Panc1 (cell line): ENCODE measurements around the gene CTNNA1. TPM values are rescaled to one million over a fixed set of nuclear protein-coding genes. Genes with fewer than 3 reads are reported as not detected.

Experiments used
- ATAC-seq: fragments of 200-7000 bp; cut with Tn5 transposase; 2 replicates; pipeline ENCODE4 v1.9.1; 2020; ENCODE audit warnings: mild to moderate bottlenecking, moderate library complexity
- BruUV-seq: library from RNA; stranded (reverse); fragments of 400-500 nt; replicated peaks from 2 replicates; lab custom pipeline; 2021; lab: Mats Ljungman, UMichigan
- CTCF ChIA-PET: fragments of 300-600 bp; sonication (Branson Sonifier 250); formaldehyde crosslinking; loops from one replicate; lab custom pipeline; 2022; ENCODE audit warnings: antibody characterized with exemption; lab: Charles Lee
- POLR2A ChIA-PET: fragments of 300-600 bp; sonication (Branson Sonifier 250); formaldehyde crosslinking; loops from one replicate; lab custom pipeline; 2022; ENCODE audit warnings: antibody characterized with exemption; lab: Charles Lee
- DNase-seq: peaks from one replicate; pipeline ENCODE4 v3.0.0-alpha.2; 2010; ENCODE audit warnings: low read depth, low spot score
- H3K27ac ChIP-seq: 2 replicates; pipeline ENCODE4 v1.5.1; 2011; ENCODE audit warnings: mild to moderate bottlenecking, low read length, inconsistent platforms
- H3K27me3 ChIP-seq: fragments of 200-500 bp; sonication (Bioruptor generic); 2 replicates; pipeline ENCODE4 v1.6.0; 2014; ENCODE audit warnings: low read length, inconsistent platforms; ENCODE audit not compliant: control insufficient read depth, insufficient read depth
- H3K36me3 ChIP-seq: fragments of 200-500 bp; sonication (Bioruptor generic); 2 replicates; pipeline ENCODE4 v1.5.1; 2014; ENCODE audit warnings: inconsistent platforms, mild to moderate bottlenecking, low read length, moderate library complexity; ENCODE audit not compliant: control insufficient read depth, insufficient read depth
- H3K4me1 ChIP-seq: 2 replicates; pipeline ENCODE4 v1.5.1; 2011; ENCODE audit warnings: inconsistent platforms, mild to moderate bottlenecking, low read length, moderate library complexity; ENCODE audit not compliant: control insufficient read depth, insufficient read depth
- H3K4me3 ChIP-seq, 2 experiments: 2 replicates each; pipeline ENCODE4 v1.5.1; 2011 to 2012; ENCODE audit warnings: low read depth in 2 of 2, low read length in 2 of 2, mild to moderate bottlenecking in 2 of 2, inconsistent platforms in 1 of 2, moderate library complexity in 1 of 2
- H3K9me3 ChIP-seq: fragments of 200-500 bp; sonication (Bioruptor generic); 2 replicates; pipeline ENCODE4 v1.5.1; 2014; ENCODE audit warnings: low read depth, mild to moderate bottlenecking, inconsistent platforms, low read length, moderate library complexity; ENCODE audit not compliant: control insufficient read depth, insufficient read depth
- POLR2AphosphoS5 ChIP-seq: IDR thresholded peaks from 2 replicates; pipeline ENCODE4 v1.6.1; 2012; ENCODE audit warnings: mild to moderate bottlenecking, low read depth, low read length, moderate library complexity
- SIN3A ChIP-seq: IDR thresholded peaks from 2 replicates; pipeline ENCODE4 v1.6.1; 2012; ENCODE audit warnings: low read depth, mild to moderate bottlenecking, low read length, moderate library complexity, borderline replicate concordance; ENCODE audit not compliant: insufficient read depth
- TCF7L2 ChIP-seq: IDR thresholded peaks from 2 replicates; pipeline ENCODE4 v1.6.1; 2011; ENCODE audit warnings: mild to moderate bottlenecking, low read depth, low read length, inconsistent platforms
- in situ Hi-C: cut with HindIII; loops from 2 replicates; pipeline ENCODE4 v1.10.0; 2016; ENCODE audit warnings: low sequenced_read_pairs, low pct_unique_long_range_greater_than_20kb
- intact Hi-C: fragments of 100-400 bp; cut with micrococcal nuclease; formaldehyde crosslinking; loops from one replicate; pipeline ENCODE4 v1.10.0; 2022; ENCODE audit not compliant: unreplicated experiment
- total RNA-seq: library from RNA; stranded (reverse); gene quantifications from one replicate; pipeline ENCODE4 v1.2.1, GENCODE V29; 2021; ENCODE audit not compliant: unreplicated experiment
- TF ChIP-seq, protein P1 (sequence below): fragments of 450-650 bp; IDR thresholded peaks from 2 replicates; pipeline ENCODE4 v1.5.1; 2017; ENCODE audit warnings: mild to moderate bottlenecking
- TF ChIP-seq, protein P2 (sequence below), 2 experiments: IDR thresholded peaks; 2 replicates each; pipeline ENCODE4 v1.6.1; 2011 to 2012; ENCODE audit warnings: low read depth in 2 of 2, control low read depth in 1 of 2, low read length in 1 of 2, mild to moderate bottlenecking in 1 of 2, moderate library complexity in 1 of 2; ENCODE audit not compliant: insufficient read depth in 1 of 2

The CTNNA1 gene
- total RNA-seq, 1 experiment from 2014 or later = 298 TPM

DNA sequence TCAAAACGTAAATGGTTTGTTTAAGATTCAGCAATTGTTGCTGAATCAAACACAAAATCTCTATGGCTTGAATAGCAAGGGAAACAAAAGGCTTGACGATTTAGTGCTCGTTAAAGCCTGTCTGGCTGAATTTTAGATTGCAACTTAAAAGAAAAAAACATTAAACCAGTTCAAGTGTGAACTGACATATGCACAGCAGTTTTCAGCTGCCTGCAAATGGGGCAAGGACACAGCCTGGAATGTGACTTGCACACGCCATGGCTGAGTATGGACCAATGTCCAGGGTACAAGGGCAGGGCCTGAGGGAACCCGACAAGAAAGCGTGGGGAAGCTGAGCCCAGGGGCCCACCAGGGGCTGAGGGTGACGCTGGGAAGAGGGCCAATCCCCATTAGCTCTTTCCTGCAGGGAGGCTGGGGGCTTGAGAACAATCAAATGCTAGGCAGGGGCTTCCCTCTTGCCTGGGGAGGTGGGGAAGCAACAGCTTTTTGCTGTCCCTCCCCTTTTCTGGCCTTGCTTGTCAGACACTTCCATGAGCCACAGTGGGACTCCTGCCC is 211.5 kb downstream of the CTNNA1 start:
- in situ Hi-C loops (no loop called here), intact Hi-C loops (no loop called here)
- no peaks in the 10 kb centered on the region for H3K27me3 ChIP-seq
- no peak overlapping the region for H3K4me3 ChIP-seq
- ChIA-PET CTCF (no interaction called here), POLR2A (no interaction called here)
- BruUV-seq = no TSS peak
- H3K36me3 ChIP-seq = no peaks in the 10 kb centered on the region
- no peaks in the 10 kb centered on the region for H3K4me1 ChIP-seq
- no peaks in the 10 kb centered on the region for H3K9me3 ChIP-seq
- TF ChIP-seq TCF7L2 (no peak), SIN3A (no peak), POLR2AphosphoS5 (no peak)
- TF ChIP-seq, protein P1, sequence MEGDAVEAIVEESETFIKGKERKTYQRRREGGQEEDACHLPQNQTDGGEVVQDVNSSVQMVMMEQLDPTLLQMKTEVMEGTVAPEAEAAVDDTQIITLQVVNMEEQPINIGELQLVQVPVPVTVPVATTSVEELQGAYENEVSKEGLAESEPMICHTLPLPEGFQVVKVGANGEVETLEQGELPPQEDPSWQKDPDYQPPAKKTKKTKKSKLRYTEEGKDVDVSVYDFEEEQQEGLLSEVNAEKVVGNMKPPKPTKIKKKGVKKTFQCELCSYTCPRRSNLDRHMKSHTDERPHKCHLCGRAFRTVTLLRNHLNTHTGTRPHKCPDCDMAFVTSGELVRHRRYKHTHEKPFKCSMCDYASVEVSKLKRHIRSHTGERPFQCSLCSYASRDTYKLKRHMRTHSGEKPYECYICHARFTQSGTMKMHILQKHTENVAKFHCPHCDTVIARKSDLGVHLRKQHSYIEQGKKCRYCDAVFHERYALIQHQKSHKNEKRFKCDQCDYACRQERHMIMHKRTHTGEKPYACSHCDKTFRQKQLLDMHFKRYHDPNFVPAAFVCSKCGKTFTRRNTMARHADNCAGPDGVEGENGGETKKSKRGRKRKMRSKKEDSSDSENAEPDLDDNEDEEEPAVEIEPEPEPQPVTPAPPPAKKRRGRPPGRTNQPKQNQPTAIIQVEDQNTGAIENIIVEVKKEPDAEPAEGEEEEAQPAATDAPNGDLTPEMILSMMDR = no peak
- TF ChIP-seq, protein P2, sequence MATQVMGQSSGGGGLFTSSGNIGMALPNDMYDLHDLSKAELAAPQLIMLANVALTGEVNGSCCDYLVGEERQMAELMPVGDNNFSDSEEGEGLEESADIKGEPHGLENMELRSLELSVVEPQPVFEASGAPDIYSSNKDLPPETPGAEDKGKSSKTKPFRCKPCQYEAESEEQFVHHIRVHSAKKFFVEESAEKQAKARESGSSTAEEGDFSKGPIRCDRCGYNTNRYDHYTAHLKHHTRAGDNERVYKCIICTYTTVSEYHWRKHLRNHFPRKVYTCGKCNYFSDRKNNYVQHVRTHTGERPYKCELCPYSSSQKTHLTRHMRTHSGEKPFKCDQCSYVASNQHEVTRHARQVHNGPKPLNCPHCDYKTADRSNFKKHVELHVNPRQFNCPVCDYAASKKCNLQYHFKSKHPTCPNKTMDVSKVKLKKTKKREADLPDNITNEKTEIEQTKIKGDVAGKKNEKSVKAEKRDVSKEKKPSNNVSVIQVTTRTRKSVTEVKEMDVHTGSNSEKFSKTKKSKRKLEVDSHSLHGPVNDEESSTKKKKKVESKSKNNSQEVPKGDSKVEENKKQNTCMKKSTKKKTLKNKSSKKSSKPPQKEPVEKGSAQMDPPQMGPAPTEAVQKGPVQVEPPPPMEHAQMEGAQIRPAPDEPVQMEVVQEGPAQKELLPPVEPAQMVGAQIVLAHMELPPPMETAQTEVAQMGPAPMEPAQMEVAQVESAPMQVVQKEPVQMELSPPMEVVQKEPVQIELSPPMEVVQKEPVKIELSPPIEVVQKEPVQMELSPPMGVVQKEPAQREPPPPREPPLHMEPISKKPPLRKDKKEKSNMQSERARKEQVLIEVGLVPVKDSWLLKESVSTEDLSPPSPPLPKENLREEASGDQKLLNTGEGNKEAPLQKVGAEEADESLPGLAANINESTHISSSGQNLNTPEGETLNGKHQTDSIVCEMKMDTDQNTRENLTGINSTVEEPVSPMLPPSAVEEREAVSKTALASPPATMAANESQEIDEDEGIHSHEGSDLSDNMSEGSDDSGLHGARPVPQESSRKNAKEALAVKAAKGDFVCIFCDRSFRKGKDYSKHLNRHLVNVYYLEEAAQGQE (IDR thresholded peaks at IDR 0.05; ENCODE audit: insufficient read depth in 1 of 2, low read depth in 2 of 2, low read length in 1 of 2) = no peak
- no peak for ATAC-seq
- H3K27ac ChIP-seq = no peak overlapping the region
- no peak for DNase-seq

DNA sequence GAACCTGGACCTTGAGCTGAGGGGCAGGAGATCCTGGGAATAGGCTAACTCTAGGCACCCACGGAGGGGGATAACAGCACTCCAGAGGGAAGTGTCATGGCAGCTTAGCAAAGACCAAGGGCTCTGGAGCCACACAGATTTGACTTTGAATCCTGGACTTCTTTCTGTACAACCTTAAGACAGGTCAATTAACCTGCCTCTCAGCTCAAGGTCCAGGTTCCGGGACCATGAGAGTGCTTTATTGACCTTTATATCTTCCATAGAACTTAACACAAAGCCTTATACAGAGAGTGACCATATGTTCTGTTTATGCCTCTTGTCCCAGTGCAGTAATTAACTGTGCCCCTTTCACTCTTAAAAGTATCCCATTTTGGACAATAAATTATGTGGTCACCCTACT is 212.4 kb downstream of the CTNNA1 start:
- H3K27ac ChIP-seq = no peak overlapping the region
- H3K4me3 ChIP-seq = no peak overlapping the region
- no TSS peak for BruUV-seq
- H3K4me1 ChIP-seq = no peaks in the 10 kb centered on the region
- no peaks in the 10 kb centered on the region for H3K36me3 ChIP-seq
- no peak for DNase-seq
- H3K9me3 ChIP-seq = no peaks in the 10 kb centered on the region
- H3K27me3 ChIP-seq = no peaks in the 10 kb centered on the region
- in situ Hi-C loops (no loop called here), intact Hi-C loops (no loop called here)
- ChIA-PET CTCF (no interaction called here), POLR2A (no interaction called here)
- no peak for ATAC-seq
- TF ChIP-seq, protein P2 (IDR thresholded peaks at IDR 0.05; ENCODE audit: insufficient read depth in 1 of 2, low read depth in 2 of 2, low read length in 1 of 2) = no peak
- no peak for TF ChIP-seq POLR2AphosphoS5
- TF ChIP-seq, protein P1 = no peak
- TF ChIP-seq TCF7L2 = no peak
- TF ChIP-seq SIN3A = no peak
